HL-60 (cell line): ENCODE results near the gene GP1BA.

Source experiments
- CTCF ChIP-seq: IDR thresholded peaks from one replicate; pipeline ENCODE4 v1.5.1; 2011; ENCODE audit warnings: low read length, control low read depth, inconsistent platforms; ENCODE audit not compliant: insufficient read depth
- POLR2AphosphoS5 ChIP-seq: IDR thresholded peaks from 2 replicates; pipeline ENCODE4 v1.6.1; 2012; ENCODE audit warnings: low read depth
- REST ChIP-seq: IDR thresholded peaks from 2 replicates; pipeline ENCODE4 v1.6.1; 2012; ENCODE audit warnings: low read depth; ENCODE audit not compliant: insufficient replicate concordance

GRCh38 chr17:4931963-4932362, at the start of gene GP1BA:
- TF ChIP-seq REST (no peak), CTCF (no peak), POLR2AphosphoS5 (no peak)
